SHP77 (cell line): ENCODE measurements around the gene ART1.
"Not testable (repeated sequence)": the region's sequence is repeated elsewhere in the genome, so short reads cannot be mapped to it uniquely, and the experiment has no call there.

Source experiments
- DNase-seq, 2 experiments: peaks; one replicate each; lab custom pipeline; 2025; lab: John Stamatoyannopoulos, UW

The ART1 gene, protein sequence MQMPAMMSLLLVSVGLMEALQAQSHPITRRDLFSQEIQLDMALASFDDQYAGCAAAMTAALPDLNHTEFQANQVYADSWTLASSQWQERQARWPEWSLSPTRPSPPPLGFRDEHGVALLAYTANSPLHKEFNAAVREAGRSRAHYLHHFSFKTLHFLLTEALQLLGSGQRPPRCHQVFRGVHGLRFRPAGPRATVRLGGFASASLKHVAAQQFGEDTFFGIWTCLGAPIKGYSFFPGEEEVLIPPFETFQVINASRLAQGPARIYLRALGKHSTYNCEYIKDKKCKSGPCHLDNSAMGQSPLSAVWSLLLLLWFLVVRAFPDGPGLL

GRCh38 chr11:3644817-3645235 lies at the start of gene ART1:
Gene ART1, plus strand, starts transcription at chr11:3645128. Its CDS starts 14,086 bp downstream, at chr11:3659214.
- no peak for DNase-seq

DNA sequence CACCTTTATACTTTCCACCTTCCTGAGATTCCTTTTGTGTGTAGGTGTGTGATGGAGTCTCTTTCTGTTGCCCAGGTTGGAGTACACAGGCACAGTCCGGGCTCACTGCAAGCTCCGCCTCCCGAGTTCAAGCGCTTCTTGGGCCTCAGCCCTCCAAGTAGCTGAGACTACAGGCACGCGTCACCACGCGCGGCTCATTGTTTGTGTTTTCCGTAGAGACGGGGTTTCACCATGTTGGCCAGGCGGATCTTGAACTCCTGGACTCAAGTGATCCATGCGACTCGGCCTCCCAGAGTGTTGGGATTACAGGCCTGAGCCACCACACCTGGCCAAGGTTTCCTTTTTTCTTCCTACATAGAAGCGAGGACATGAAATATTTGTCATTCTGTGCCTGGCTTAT lies 47.2 kb upstream of the ART1 start:
- DNase-seq, result not testable (repeated sequence)

DNA sequence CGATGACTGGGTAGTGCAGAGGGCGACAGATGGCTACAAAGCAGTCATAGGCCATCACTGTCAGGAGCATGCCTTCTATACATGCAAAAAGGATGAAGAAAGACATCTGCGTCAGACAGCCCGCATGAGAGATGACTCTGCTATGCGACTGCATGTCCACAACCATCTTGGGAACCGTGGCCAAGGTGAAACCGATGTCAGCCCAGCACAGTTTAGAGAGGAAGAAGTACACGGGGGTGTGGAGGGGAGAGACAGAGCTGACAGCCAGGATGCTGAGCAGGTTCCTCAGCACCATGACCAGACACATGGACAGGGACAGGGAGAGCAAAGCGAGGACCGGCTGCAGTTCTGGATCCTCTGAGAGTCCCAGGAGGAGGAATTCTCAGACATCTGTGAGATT lies 44.7 kb upstream of the ART1 start:
- DNase-seq, result not testable (repeated sequence)

GRCh38 chr11:3604167-3604566 lies 40.8 kb upstream of the ART1 start:
- DNase-seq, result no peak

DNA sequence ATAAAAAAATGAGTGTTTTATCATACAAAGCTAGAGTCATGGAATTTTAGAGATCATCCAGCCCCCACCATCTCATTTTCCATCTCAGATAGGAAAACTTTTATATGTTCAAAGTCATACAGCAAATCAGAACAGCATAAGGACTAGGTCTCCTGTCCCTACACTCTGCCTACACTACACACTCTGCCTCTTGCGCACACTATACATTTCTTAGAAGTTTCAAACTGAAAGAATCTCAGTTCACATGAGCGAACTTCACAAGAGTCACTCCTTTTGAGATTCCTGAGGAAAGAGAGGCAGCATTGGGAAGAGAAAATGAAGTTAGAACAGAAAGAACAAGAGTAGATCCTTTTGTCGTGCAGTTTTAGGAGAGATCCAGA lies 39.7 kb upstream of the ART1 start:
- no peak for DNase-seq

DNA sequence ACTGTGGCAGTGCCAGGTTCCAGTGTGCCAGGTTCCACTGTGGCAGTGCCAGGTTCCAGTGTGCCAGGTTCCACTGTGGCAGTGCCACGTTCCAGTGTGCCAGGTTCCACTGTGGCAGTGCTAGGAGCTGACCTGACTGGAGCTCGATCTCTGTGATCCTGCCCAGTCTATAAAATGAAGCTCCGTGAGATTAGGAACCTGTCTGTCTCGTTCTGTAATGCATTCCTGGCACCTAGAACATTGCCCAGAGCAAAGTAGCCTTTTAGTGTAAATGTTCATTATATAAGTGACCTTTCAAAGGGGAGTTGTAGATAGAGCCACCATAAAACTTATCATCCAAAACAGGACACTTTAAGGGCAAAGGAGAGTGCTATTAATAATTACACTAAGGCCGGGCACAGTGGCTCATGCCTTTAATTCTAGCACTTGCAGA lies 39.1 kb upstream of the ART1 start:
- DNase-seq, result no peak

GRCh38 chr11:3609416-3610265 lies 35.3 kb upstream of the ART1 start:
- DNase-seq, result peak in 1 of 2 experiments; percentile 4

GRCh38 chr11:3610846-3611245 lies 34.1 kb upstream of the ART1 start:
- no peak for DNase-seq

DNA sequence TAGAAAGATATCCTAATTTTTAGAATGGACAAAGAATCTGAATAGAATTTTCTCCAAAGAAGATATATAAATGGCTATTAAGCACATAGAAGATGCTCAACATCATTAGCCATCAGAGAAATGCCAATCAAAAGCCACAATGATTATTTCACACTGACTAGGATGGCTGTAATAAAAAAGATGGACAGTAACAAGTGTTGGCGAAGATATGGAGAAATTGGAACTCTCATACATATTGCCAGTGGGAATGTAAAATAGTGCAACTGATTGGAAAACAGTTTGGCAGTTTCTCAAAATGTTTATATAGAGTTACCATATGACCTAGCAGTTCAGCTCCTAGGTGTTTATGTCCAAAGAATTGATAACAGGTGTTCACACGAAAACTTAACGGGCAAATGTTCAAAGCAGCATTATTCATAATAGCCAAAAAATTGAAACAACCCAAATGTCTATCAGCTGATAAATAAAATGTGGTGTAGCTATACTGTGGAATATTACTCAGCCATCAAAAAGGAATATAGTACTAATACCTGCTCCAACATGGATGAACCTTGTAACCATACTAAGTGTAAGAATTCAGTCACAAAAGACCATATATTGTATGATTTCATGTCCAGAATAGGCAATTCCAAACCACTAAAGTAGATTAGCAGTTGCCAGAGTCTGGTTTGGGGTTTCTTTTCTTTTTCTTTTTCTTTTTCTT lies 32.8 kb upstream of the ART1 start:
- DNase-seq, result no peak

DNA sequence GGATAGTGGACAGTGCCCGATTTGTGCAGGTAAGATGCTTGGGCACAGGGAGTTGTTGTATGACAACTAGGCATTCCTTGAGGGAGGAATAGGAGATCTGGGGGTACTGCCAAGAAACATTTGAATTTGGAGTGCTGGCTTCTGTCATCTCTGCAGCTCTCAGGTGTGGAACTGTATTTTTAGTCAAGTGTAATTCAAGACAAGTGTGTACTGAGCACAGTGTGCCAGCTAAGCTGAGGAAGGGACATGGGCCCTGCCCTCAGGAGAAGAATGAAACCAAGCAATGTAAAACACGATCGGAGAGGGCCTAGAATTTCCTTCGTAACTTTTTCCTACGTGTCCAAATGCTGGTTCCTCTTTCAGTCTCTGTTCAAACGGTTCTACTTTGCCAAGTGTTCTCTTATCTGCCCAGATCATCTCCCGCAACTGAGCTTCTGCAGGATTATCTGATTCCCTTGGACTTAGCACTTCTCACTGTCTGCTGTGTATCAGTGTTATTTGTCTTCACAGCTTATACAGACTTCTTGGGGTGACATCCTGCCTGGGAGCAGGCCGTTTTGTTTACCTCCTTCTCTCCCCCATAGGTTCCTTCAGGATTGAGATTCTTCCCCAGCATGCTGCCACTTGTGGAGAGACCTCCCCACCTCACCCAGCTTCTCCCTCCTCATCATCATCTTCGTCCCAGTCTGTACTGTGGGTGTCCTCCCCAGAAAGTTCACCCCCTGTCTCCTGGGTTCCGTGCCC lies 30.8 kb upstream of the ART1 start:
- no peak for DNase-seq

DNA sequence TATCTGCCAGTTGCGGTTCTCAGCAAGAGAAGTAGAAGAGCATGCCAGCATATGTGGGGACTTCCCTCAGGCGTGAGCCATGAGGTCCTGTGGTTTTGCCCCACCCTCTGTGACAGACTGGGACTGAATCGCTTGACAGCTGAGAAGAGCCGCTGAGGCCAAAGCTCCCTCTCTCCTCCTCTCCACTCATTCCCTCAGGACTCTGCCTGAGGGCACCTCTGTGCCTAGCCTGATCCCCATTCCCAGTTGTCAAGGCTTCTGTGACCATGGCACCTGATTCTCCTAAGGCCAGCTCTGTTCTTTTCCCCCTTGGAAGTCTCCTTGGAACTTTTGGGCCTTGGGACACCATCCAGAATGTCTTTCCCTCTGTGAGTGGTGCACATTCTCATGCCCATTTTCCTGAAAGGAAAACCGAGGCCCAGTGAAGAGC lies 30.2 kb upstream of the ART1 start:
- no peak for DNase-seq

- DNase-seq, result peak in 1 of 2 experiments; percentile 5
Observed at GRCh38 chr11:3615998-3616397, 28.9 kb upstream of the ART1 start.

GRCh38 chr11:3616721-3617460 lies 28.0 kb upstream of the ART1 start:
- peak; percentile 40 to 57 for DNase-seq

GRCh38 chr11:3617990-3618389 lies 26.9 kb upstream of the ART1 start:
- no peak for DNase-seq

- no peak for DNase-seq
Observed at GRCh38 chr11:3622521-3622920, 22.4 kb upstream of the ART1 start.

DNA sequence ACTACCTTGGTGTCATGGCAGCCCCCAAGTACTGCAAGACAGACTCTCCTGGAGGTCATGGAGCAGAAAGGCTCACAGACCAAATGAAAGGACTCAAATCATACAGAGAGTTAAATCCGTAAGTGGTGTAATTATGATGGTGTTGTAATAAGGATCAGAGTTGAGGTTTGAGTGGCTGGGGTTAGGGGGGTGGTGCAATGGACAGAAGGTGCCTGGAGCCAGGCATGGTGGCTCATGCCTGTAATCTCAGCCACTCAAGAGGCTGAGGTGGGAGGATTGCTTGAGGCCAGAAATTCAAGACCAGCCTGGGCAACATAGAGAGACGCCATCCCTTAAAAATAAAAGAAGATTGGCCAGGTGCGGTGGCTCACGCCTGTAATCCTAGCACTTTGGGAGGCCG lies 21.8 kb upstream of the ART1 start:
- DNase-seq, result no peak

- DNase-seq, result no peak
Observed at GRCh38 chr11:3623767-3624458, 21.0 kb upstream of the ART1 start.

DNA sequence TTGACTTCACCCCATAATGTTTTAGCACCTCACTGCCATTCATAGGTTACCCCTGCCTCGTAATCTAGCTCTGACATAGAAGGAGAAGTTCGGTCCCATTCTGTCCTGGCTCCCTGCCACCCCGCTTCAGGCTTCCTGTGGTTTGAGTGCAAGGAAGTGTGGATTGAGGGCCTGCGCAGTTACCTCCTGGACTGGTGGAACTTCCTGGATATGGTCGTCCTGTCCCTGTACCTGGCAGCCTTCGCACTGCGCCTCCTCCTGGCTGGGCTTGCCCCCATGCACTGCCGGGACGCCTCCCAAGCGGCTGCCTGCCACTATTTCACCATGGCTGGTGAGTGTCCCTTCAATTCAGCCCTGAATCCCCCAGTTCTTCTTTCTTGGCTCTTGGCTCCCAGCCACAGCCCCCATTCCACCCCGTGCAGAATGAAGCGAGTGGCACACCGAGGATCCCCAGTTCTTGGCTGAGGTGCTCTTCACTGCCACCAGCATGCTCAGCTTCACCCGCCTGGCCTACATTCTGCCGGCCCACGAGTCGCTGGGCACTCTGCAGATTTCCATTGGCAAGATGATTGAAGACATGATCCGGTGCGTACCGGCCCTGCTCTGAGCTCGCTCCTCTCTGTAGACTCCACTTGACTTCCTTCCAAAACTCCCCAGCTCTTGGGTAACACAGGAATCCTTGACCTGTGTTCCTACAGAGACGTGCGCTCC lies 18.5 kb upstream of the ART1 start:
- DNase-seq, result no peak

GRCh38 chr11:3627291-3627690 lies 17.6 kb upstream of the ART1 start:
- DNase-seq, result no peak

GRCh38 chr11:3631331-3631730 lies 13.6 kb upstream of the ART1 start:
- DNase-seq, result no peak
